Thyroid gland (tissue), 4 donors: ENCODE data around the gene INSC. TPM values are rescaled to one million over a fixed set of nuclear protein-coding genes. Genes with fewer than 3 reads are reported as not detected.

Experiments used
- DNase-seq, 2 donors: peaks; one replicate each; pipeline ENCODE4 v3.0.0-alpha.2; 2019
- H3K27ac ChIP-seq, 3 donors: fragments of 200-600 bp; sonication (generic); 1 replicate in 2 of 3; 2 replicates in 1 of 3; pipeline ENCODE4 v1.5.1; 2016 to 2019; ENCODE audit warnings: mild to moderate bottlenecking in 1 of 3, moderate library complexity in 1 of 3
- H3K27me3 ChIP-seq: fragments of 200-600 bp; sonication (generic); one replicate; pipeline ENCODE4 v1.5.1; 2019
- H3K36me3 ChIP-seq, 2 donors: fragments of 200-600 bp; sonication (generic); one replicate each; pipeline ENCODE4 v1.5.1; 2016 to 2019
- H3K4me1 ChIP-seq, 2 donors: fragments of 200-600 bp; sonication (generic); one replicate each; pipeline ENCODE4 v1.5.1; 2017 to 2019
- H3K4me3 ChIP-seq, 3 donors: fragments of 200-600 bp; sonication (generic); replicated peaks in 1 of 3; 1 replicate in 2 of 3; 2 replicates in 1 of 3; pipeline ENCODE4 v1.5.1; 2016; ENCODE audit warnings: mild to moderate bottlenecking in 1 of 3
- H3K9me3 ChIP-seq: fragments of 200-600 bp; sonication (generic); one replicate; pipeline ENCODE4 v1.5.1; 2017
- CTCF ChIP-seq, 6 experiments: fragments of 200-600 bp in 3 of 6; fragments of 450-650 bp in 3 of 6; sonication (generic) in 3 of 6; IDR thresholded peaks; one replicate each; pipeline ENCODE4 v1.5.1; 2016 to 2019; ENCODE audit warnings: antibody characterized with exemption in 6 of 6, mild to moderate bottlenecking in 2 of 6, inconsistent platforms in 1 of 6, moderate library complexity in 1 of 6
- POLR2A ChIP-seq, 2 donors: fragments of 450-650 bp; IDR thresholded peaks; one replicate each; pipeline ENCODE4 v1.6.1; 2017; ENCODE audit warnings: antibody characterized with exemption in 2 of 2, mild to moderate bottlenecking in 2 of 2, moderate library complexity in 1 of 2
- WGBS, 2 donors: methylation state at CpG; one replicate each; pipeline ENCODE4 v1.1.5; 2017; 5-methylcytosine and 5-hydroxymethylcytosine counted together
- intact Hi-C: fragments of 100-400 bp; cut with DNase I; formaldehyde crosslinking; loops from one replicate; pipeline ENCODE4 v1.15.1; 2023
- total RNA-seq, 4 donors: library from RNA; depleted of rRNA; stranded (reverse); fragments of >200 nt; gene quantifications; one replicate each; pipeline ENCODE4 v1.2.3, GENCODE V29; 2016

The INSC gene
- total RNA-seq, 4 donors from 2014 or later: 0.38 to 1.2 (median 0.54) TPM; not detected in 1

- intact Hi-C loops: no loop called here
- H3K4me3 ChIP-seq: no peak overlapping the region
- no peak for DNase-seq
- H3K27ac ChIP-seq: no peak overlapping the region
- no peaks in the 10 kb centered on the region for H3K9me3 ChIP-seq
- TF ChIP-seq POLR2A (IDR thresholded peaks at IDR 0.05): no peak
- no peak for TF ChIP-seq CTCF (IDR thresholded peaks at IDR 0.05)
- no peaks in the 10 kb centered on the region for H3K27me3 ChIP-seq
- no peaks in the 10 kb centered on the region for H3K36me3 ChIP-seq
- 66 to 69% methylated on average over 4 of the region's 4 CpGs for WGBS, 2 donors
- H3K4me1 ChIP-seq: no peaks in the 10 kb centered on the region
These were observed 117.8 kb downstream of the INSC start for GRCh38 chr11:15232496-15232895.

- intact Hi-C loops: no loop called here
- Histone ChIP-seq H3K4me3 (no peak overlapping the region), H3K27ac (no peak overlapping the region), H3K36me3 (no peaks in the 10 kb centered on the region), H3K27me3 (no peaks in the 10 kb centered on the region), H3K9me3 (no peaks in the 10 kb centered on the region), H3K4me1 (no peaks in the 10 kb centered on the region)
- DNase-seq: no peak
- WGBS, 2 donors: 67 to 72% methylated on average over 8 of the region's 8 CpGs
- TF ChIP-seq CTCF (IDR thresholded peaks at IDR 0.05): no peak
- no peak for TF ChIP-seq POLR2A (IDR thresholded peaks at IDR 0.05)
These were observed 118.8 kb downstream of the INSC start for GRCh38 chr11:15233371-15234165.

- H3K9me3 ChIP-seq: no peaks in the 10 kb centered on the region
- 87 to 89% methylated on average over 3 of the region's 3 CpGs for WGBS, 2 donors
- no peaks in the 10 kb centered on the region for H3K27me3 ChIP-seq
- H3K27ac ChIP-seq: no peak overlapping the region
- no peak overlapping the region for H3K4me3 ChIP-seq
- intact Hi-C loops: no loop called here
- no peak for DNase-seq
- TF ChIP-seq CTCF (IDR thresholded peaks at IDR 0.05): no peak
- no peak for TF ChIP-seq POLR2A (IDR thresholded peaks at IDR 0.05)
- H3K4me1 ChIP-seq: no peaks in the 10 kb centered on the region
- no peaks in the 10 kb centered on the region for H3K36me3 ChIP-seq
These were observed 120.1 kb downstream of the INSC start for GRCh38 chr11:15234796-15235195.

- intact Hi-C loops: no loop called here
- Histone ChIP-seq H3K4me3 (no peak overlapping the region), H3K27ac (no peak overlapping the region), H3K36me3 (no peaks in the 10 kb centered on the region), H3K9me3 (no peaks in the 10 kb centered on the region), H3K4me1 (no peaks in the 10 kb centered on the region), H3K27me3 (no peaks in the 10 kb centered on the region)
- no peak for TF ChIP-seq CTCF (IDR thresholded peaks at IDR 0.05)
- TF ChIP-seq POLR2A (IDR thresholded peaks at IDR 0.05): no peak
- 70 to 79% methylated on average over 4 of the region's 4 CpGs for WGBS, 2 donors
- no peak for DNase-seq
These were observed 121.8 kb downstream of the INSC start for GRCh38 chr11:15236559-15236958.

- 92 to 95% methylated on average over 7 of the region's 7 CpGs for WGBS, 2 donors
These were observed 124.1 kb downstream of the INSC start for GRCh38 chr11:15238856-15239255.

More at GRCh38 chr11:15238856-15239255, 124.1 kb downstream of the INSC start:
- H3K4me3 ChIP-seq: no peak overlapping the region
- intact Hi-C loops: no loop called here
- DNase-seq: no peak
- TF ChIP-seq POLR2A (IDR thresholded peaks at IDR 0.05) (no peak), CTCF (IDR thresholded peaks at IDR 0.05) (no peak)
- H3K36me3 ChIP-seq: no peaks in the 10 kb centered on the region
- no peak overlapping the region for H3K27ac ChIP-seq
- no peaks in the 10 kb centered on the region for H3K4me1 ChIP-seq
- H3K9me3 ChIP-seq: no peaks in the 10 kb centered on the region
- H3K27me3 ChIP-seq: no peaks in the 10 kb centered on the region
